ENCODE results near the gene YPEL1. TPM values are rescaled to one million over a fixed set of nuclear protein-coding genes. Genes with fewer than 3 reads are reported as not detected.
"Not testable (repeated sequence)": the region's sequence is repeated elsewhere in the genome, so short reads cannot be mapped to it uniquely, and the experiment has no call there.

YPEL1 gene
- total RNA-seq, 4 donors from 2014 or later: 1.5 to 5.1 (median 2.4) TPM

DNA sequence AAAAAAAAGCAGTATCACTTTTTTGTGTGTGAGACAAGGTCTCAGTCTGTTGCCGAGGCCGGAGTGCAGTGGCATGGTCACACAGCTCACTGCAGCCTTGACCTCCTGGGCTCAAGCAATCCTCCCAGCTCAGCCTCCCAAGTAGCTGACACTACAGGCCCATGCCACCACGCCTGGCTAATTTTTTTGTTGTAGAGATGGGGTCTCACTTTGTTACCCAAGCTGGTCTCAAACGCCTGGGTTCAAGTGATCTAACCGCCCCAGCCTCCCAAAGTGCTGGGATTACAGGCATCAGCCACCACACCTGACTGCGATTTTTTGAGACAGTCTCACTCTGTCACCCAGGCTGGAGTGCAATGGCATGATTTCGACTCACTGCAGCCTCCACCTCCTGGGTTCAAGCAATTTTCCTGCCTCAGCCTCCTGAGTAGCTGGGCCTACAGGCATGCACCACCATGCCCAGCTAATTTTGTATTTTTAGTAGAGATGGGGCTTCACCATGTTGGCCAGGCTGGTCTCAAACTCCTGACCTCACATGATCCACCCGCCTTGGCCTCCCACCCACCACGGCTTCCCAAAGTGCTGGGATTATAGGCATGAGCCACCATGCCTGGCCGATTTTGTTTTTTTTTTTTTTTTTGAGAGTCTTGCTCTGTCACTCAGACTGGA, 15.3 kb downstream of the YPEL1 start:
- not testable (repeated sequence) for H3K4me1 ChIP-seq

DNA sequence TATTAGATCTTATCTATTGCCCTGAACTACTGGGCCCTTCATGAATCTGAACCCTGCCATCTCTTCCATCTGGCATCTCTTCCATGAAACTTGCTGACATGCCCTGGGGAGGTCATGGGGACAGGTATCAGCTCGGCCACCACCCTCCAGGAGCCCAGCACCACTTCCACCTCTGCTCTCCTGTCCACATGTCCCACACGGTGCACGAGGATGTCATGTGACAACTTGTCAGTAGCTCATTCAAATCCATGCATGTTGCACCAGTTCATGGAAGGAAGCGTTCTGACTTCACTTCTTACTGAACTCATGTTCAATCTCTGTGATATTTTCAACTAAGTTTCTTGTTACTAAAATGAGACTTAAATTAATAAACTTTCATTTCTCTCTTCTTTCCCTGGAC, 16.6 kb downstream of the YPEL1 start:
- DNase-seq (ENCODE audit: low spot score in 2 of 2): no peak
- no peak overlapping the region for H3K27ac ChIP-seq
- no peaks in the 10 kb centered on the region for H3K36me3 ChIP-seq
- peaks cover 5% of the 10 kb centered on the region for H3K4me1 ChIP-seq
- no peak for TF ChIP-seq POLR2AphosphoS5 (IDR thresholded peaks at IDR 0.05)
- no peak for TF ChIP-seq POLR2A (IDR thresholded peaks at IDR 0.05)
- TF ChIP-seq, protein P1, sequence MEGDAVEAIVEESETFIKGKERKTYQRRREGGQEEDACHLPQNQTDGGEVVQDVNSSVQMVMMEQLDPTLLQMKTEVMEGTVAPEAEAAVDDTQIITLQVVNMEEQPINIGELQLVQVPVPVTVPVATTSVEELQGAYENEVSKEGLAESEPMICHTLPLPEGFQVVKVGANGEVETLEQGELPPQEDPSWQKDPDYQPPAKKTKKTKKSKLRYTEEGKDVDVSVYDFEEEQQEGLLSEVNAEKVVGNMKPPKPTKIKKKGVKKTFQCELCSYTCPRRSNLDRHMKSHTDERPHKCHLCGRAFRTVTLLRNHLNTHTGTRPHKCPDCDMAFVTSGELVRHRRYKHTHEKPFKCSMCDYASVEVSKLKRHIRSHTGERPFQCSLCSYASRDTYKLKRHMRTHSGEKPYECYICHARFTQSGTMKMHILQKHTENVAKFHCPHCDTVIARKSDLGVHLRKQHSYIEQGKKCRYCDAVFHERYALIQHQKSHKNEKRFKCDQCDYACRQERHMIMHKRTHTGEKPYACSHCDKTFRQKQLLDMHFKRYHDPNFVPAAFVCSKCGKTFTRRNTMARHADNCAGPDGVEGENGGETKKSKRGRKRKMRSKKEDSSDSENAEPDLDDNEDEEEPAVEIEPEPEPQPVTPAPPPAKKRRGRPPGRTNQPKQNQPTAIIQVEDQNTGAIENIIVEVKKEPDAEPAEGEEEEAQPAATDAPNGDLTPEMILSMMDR (IDR thresholded peaks at IDR 0.05): no peak
- no peak for TF ChIP-seq EP300 (IDR thresholded peaks at IDR 0.05)
- no peaks in the 10 kb centered on the region for H3K9me3 ChIP-seq
- no peaks in the 10 kb centered on the region for H3K27me3 ChIP-seq
- 38% methylated on average over 4 of the region's 4 CpGs for WGBS
- no peak overlapping the region for H3K4me3 ChIP-seq

More for the DNA sequence above, 15.3 kb downstream of the YPEL1 start:
- not testable (repeated sequence) for H3K9me3 ChIP-seq; DNase-seq (ENCODE audit: low spot score in 2 of 2); H3K27ac ChIP-seq; H3K27me3 ChIP-seq; H3K36me3 ChIP-seq; H3K4me3 ChIP-seq
- 97% methylated on average over 10 of the region's 10 CpGs for WGBS

DNA sequence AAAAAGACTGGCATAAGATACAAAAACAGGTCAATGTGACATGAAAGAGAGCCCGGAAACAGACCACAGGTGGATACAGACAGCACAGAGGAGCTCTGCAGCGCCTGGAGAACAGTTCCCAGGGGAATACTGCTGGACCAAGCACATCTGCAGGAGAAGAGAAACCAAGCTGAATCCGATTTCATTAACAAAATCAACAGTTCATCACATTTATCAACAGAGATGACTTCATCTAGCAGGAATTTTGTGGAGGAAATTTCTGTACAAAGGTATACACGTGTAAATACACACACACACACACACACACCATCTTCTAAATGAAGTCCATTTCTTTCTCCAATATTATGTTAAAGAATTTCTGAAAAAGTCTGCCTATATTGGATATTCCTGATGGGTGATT, 17.1 kb downstream of the YPEL1 start:
- peaks cover 5% of the 10 kb centered on the region for H3K4me1 ChIP-seq
- H3K36me3 ChIP-seq: no peaks in the 10 kb centered on the region
- no peak overlapping the region for H3K27ac ChIP-seq
- H3K27me3 ChIP-seq: no peaks in the 10 kb centered on the region
- TF ChIP-seq EP300 (IDR thresholded peaks at IDR 0.05) (no peak), POLR2AphosphoS5 (IDR thresholded peaks at IDR 0.05) (no peak), POLR2A (IDR thresholded peaks at IDR 0.05) (no peak)
- TF ChIP-seq, protein P1 (IDR thresholded peaks at IDR 0.05): no peak
- no peaks in the 10 kb centered on the region for H3K9me3 ChIP-seq
- H3K4me3 ChIP-seq: no peak overlapping the region
- 71% methylated on average over 4 of the region's 4 CpGs for WGBS
- DNase-seq (ENCODE audit: low spot score in 2 of 2): no peak

DNA sequence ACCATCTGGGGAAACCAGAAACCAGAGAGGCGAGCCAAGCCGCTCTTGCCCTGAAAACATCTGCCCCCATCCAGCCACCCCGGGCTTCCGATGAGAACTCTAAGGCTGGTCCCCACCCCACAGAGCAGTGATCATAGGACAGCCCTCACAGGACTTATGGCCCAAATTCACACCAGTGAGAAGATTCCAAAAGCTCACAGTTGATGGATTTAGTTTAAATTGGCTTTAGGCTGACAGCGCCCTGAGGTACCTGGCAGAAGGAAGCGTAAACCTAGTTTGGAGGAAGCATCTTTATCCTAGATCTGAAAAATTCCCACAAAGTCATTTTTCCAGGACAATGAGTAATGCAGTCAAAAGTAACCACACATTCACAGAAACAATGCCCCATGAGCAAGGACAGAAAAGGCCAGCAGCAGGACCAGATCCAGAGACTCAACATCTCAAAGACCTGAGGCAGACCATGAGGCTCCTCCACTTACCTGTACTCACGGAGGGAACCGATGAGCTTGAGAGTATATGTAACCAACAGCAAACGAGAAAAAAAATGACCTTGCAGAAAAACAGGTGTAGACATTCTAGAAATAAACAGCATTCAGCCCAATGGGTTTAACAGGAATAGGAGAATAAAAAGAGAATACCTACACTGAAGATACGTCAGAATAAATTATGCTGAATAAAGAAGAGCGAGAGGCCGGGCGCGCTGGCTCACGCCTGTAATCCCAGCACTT, 19.0 kb downstream of the YPEL1 start:
- WGBS: 79% methylated on average over 15 of the region's 15 CpGs

DNA sequence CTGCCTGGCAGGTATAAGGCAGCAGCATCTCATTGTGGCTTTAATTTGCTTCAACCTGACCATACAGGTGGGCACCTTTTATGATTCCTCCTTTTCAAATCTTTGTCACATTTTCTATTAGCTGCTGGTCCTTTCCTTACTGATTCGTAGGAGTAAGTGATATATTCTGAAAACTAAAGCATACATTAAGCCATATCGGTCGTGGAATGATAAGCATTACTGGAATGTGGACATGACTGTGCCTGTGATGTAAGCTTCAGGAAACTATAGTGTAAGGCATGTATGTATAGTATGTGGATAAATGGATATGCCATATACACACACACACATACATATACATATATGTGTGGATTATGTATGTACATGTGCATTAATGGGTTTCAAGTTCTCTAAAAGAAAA, 20.8 kb downstream of the YPEL1 start:
- Histone ChIP-seq H3K36me3 (no peaks in the 10 kb centered on the region), H3K4me3 (no peak overlapping the region), H3K27ac (no peak overlapping the region), H3K27me3 (no peaks in the 10 kb centered on the region), H3K9me3 (no peaks in the 10 kb centered on the region), H3K4me1 (peaks cover 12% of the 10 kb centered on the region)
- WGBS: 53% methylated on average over 3 of the region's 3 CpGs
- no peak for TF ChIP-seq EP300 (IDR thresholded peaks at IDR 0.05)
- DNase-seq (ENCODE audit: low spot score in 2 of 2): no peak

More for the DNA sequence above, 19.0 kb downstream of the YPEL1 start:
- H3K27ac ChIP-seq; H3K36me3 ChIP-seq; H3K27me3 ChIP-seq; H3K9me3 ChIP-seq; DNase-seq (ENCODE audit: low spot score in 2 of 2); H3K4me3 ChIP-seq: not testable (repeated sequence)
- H3K4me1 ChIP-seq: peaks cover 12% of the 10 kb centered on the region

DNA sequence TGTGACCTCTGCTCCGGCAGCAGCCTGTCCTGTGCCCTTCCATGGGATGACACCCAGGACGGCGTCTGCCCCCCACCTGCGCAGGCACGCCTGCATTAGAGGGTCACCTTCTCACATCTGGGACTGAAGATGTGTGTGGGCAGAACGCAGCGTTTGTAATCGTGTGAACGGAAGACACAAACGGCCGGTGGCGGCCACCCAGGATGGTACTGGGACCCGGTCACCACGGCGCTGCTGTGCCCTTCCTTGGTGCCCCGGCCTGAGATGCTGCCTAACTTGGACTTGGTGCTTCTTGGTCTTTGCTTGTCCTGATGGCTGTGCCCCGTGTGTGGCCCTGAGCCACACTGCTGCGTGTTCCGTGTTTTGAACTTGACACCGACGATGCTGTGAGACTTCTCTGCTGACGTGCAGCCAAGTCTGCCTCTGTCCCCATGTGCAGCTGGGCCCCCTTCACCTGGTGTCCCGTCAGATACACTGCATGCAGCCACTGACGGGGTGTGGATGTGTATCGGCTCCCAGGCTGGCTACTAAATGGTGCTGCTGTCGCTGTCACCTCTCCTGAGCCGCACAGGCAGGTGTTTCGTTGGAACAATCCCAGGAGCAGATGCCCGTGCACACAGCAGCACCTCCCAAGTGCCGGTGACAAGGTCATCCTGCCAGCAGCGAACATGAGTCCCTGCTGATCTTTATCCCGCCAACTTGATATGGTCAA, 21.4 kb downstream of the YPEL1 start:
- no peak overlapping the region for H3K27ac ChIP-seq
- H3K36me3 ChIP-seq: no peaks in the 10 kb centered on the region
- H3K4me1 ChIP-seq: peaks cover 12% of the 10 kb centered on the region
- H3K4me3 ChIP-seq: no peak overlapping the region
- 68% methylated on average over 18 of the region's 32 CpGs for WGBS
- H3K27me3 ChIP-seq: no peaks in the 10 kb centered on the region
- no peak for DNase-seq (ENCODE audit: low spot score in 2 of 2)
- TF ChIP-seq EP300 (IDR thresholded peaks at IDR 0.05) (no peak), POLR2AphosphoS5 (IDR thresholded peaks at IDR 0.05) (no peak), POLR2A (IDR thresholded peaks at IDR 0.05) (no peak)
- TF ChIP-seq, protein P1 (IDR thresholded peaks at IDR 0.05): no peak
- no peaks in the 10 kb centered on the region for H3K9me3 ChIP-seq

Measured in suprapubic skin (tissue), 4 donors.